HG03039 (cell line): ENCODE measurements around the gene TGFB2.

ENCODE experiments used
- ATAC-seq: cut with Tn5 transposase; IDR thresholded peaks from one replicate; pipeline ENCODE4 v1.9.1; 2021; ENCODE audit warnings: mild to moderate bottlenecking, moderate library complexity; ENCODE audit not compliant: unreplicated experiment

The TGFB2 gene

GRCh38 chr1:218330043-218330623 lies 15.0 kb upstream of the TGFB2 start:
- no peak for ATAC-seq

GRCh38 chr1:218332416-218332815 lies 12.7 kb upstream of the TGFB2 start:
- ATAC-seq, result no peak

GRCh38 chr1:218336328-218336727 lies 8.8 kb upstream of the TGFB2 start:
- peak; percentile 75 for ATAC-seq

GRCh38 chr1:218339267-218339831 lies 5.8 kb upstream of the TGFB2 start:
- ATAC-seq, result no peak

- ATAC-seq, result no peak
These were observed 3.8 kb upstream of the TGFB2 start for GRCh38 chr1:218341325-218341724.

GRCh38 chr1:218342091-218342490 lies 3.0 kb upstream of the TGFB2 start:
- no peak for ATAC-seq

GRCh38 chr1:218345673-218346390 lies 696 bp downstream of the TGFB2 start:
- peak; percentile 55 for ATAC-seq

- no peak for ATAC-seq
These were observed 1.5 kb downstream of the TGFB2 start for GRCh38 chr1:218346391-218347204.

GRCh38 chr1:218347336-218347722 lies 2.2 kb downstream of the TGFB2 start:
- no peak for ATAC-seq

GRCh38 chr1:218347723-218348627 lies 2.8 kb downstream of the TGFB2 start:
- ATAC-seq, result no peak

GRCh38 chr1:218348628-218349071 lies 3.5 kb downstream of the TGFB2 start:
- no peak for ATAC-seq

GRCh38 chr1:218349348-218350034 lies 4.4 kb downstream of the TGFB2 start:
- no peak for ATAC-seq

GRCh38 chr1:218350035-218350525 lies 4.9 kb downstream of the TGFB2 start:
- ATAC-seq, result no peak

- ATAC-seq, result no peak
These were observed 5.7 kb downstream of the TGFB2 start for GRCh38 chr1:218350801-218351266.

GRCh38 chr1:218351391-218352074 lies 6.4 kb downstream of the TGFB2 start:
- peak; percentile 65 for ATAC-seq

GRCh38 chr1:218352075-218352438 lies 6.9 kb downstream of the TGFB2 start:
- no peak for ATAC-seq

- no peak for ATAC-seq
These were observed 8.5 kb downstream of the TGFB2 start for GRCh38 chr1:218353656-218354055.

GRCh38 chr1:218355278-218355677 lies 10.1 kb downstream of the TGFB2 start:
- ATAC-seq, result no peak
